ENCODE results near the gene KHDRBS2. TPM values are rescaled to one million over a fixed set of nuclear protein-coding genes. Genes with fewer than 3 reads are reported as not detected.

The KHDRBS2 gene
- 0.12 TPM for total RNA-seq

GRCh38 chr6:62285612-62286469 lies at the start of gene KHDRBS2:
Gene KHDRBS2, minus strand, starts transcription at chr6:62286225.
- ATAC-seq, result peak; percentile 85

- no peak for ATAC-seq
Observed at GRCh38 chr6:62328607-62329006, 42.6 kb upstream of the KHDRBS2 start.

GRCh38 chr6:62324834-62325233 lies 38.8 kb upstream of the KHDRBS2 start:
- ATAC-seq, result no peak

GRCh38 chr6:62323818-62324431 lies 37.9 kb upstream of the KHDRBS2 start:
- ATAC-seq, result no peak

- ATAC-seq, result no peak
Observed at GRCh38 chr6:62298745-62299392, 12.8 kb upstream of the KHDRBS2 start.

GRCh38 chr6:62296541-62296940 lies 10.5 kb upstream of the KHDRBS2 start:
- no peak for ATAC-seq

GRCh38 chr6:62288974-62289373 lies 2.9 kb upstream of the KHDRBS2 start:
- ATAC-seq, result no peak

GRCh38 chr6:62288562-62288961 lies 2.5 kb upstream of the KHDRBS2 start:
- no peak for ATAC-seq

GRCh38 chr6:62286470-62286843 lies 432 bp upstream of the KHDRBS2 start:
- ATAC-seq, result no peak

- ATAC-seq, result no peak
Observed at GRCh38 chr6:62284725-62285124, 1.3 kb downstream of the KHDRBS2 start.

- no peak for ATAC-seq
Observed at GRCh38 chr6:62283796-62284411, 2.1 kb downstream of the KHDRBS2 start.

GRCh38 chr6:62283365-62283764 lies 2.7 kb downstream of the KHDRBS2 start:
- no peak for ATAC-seq

- no peak for ATAC-seq
Observed at GRCh38 chr6:62280099-62280498, 5.9 kb downstream of the KHDRBS2 start.

GRCh38 chr6:62272114-62272513 lies 13.9 kb downstream of the KHDRBS2 start:
- no peak for ATAC-seq

GRCh38 chr6:62265906-62266525 lies 20.0 kb downstream of the KHDRBS2 start:
- ATAC-seq, result no peak

- ATAC-seq, result no peak
Observed at GRCh38 chr6:62262283-62262682, 23.7 kb downstream of the KHDRBS2 start.

- ATAC-seq, result no peak
Observed at GRCh38 chr6:62246087-62246486, 39.9 kb downstream of the KHDRBS2 start.

GRCh38 chr6:62236784-62237183 lies 49.2 kb downstream of the KHDRBS2 start:
- no peak for ATAC-seq

GRCh38 chr6:62229231-62229630 lies 56.8 kb downstream of the KHDRBS2 start:
- ATAC-seq, result no peak

- no peak for ATAC-seq
Observed at GRCh38 chr6:62217866-62218265, 68.2 kb downstream of the KHDRBS2 start.

GRCh38 chr6:62202078-62202477 lies 83.9 kb downstream of the KHDRBS2 start:
- no peak for ATAC-seq

- ATAC-seq, result no peak
Observed at GRCh38 chr6:62192593-62192992, 93.4 kb downstream of the KHDRBS2 start.

GRCh38 chr6:62175195-62175594 lies 110.8 kb downstream of the KHDRBS2 start:
- no peak for ATAC-seq
